T-helper 22 cell (primary cell): Measurements from ENCODE around the gene SFSWAP.
"Not testable (repeated sequence)": the region's sequence is repeated elsewhere in the genome, so short reads cannot be mapped to it uniquely, and the experiment has no call there.

ENCODE experiments used
- DNase-seq: peaks from one replicate; pipeline ENCODE4 v3.0.0-alpha.2; 2020; ENCODE audit warnings: low read depth

Gene SFSWAP

GRCh38 chr12:131710464-131711457, at the start of gene SFSWAP:
TSS of gene SFSWAP (plus strand) at chr12:131711090. CDS start at chr12:131711230, 140 bp downstream.
- DNase-seq, result peak; percentile 48

DNA sequence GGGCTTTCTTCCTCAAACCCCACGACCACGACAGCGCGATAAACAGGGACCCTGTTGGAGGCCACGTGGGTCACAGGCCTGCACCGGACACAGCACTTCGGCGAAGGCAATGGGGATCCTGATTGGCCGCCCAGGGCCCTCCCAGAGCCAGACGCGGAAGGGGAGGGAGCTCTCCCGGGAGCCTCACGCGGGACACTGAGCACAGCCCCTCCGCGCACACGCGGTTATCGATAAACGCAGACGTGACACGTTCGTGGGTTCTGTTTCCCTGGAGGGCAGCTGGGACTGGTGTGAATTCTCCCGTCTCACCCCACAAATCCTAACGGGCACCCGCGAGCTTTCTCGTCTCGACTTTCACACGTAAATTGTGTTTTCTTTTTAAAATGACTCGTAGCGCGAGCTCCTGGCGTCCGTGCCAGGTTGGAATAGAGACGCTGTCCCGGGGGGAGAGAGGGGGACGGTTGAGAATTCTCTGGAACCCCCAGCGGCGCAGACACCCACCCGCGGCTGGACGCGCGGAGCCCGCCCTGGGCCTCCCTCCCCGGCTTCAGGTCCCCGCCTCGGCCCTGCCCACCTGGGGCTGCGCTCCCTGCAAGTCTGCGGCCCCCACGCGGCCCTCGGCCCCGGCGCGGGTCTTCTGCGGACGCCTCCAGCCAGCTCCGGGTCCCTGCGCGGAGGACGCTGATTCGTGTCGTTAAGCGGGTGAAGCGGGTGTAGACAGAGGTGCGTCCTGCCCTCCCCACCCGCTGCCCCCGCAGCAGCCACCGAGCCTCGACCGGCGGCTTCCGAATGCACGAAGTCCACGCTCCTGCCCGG, 49.5 kb upstream of the SFSWAP start:
- DNase-seq, result not testable (repeated sequence)

DNA sequence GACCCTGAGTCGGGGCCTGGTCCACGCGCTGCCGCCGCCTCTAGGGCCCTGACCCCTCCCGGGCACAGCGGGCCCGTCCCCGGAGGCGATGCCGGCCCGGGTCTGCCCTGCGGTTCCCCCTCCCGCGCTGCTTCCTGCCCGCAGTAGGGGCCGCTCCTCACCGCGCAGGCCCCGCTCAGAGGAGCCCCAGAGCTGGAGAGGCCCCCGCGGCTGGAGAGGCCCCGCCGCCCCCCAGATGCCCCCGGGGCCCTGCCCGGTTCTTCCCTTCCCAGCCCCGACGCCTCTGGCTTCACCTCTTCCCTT, 49.0 kb upstream of the SFSWAP start:
- not testable (repeated sequence) for DNase-seq

- not testable (repeated sequence) for DNase-seq
Observed at GRCh38 chr12:131662346-131662745, 48.5 kb upstream of the SFSWAP start.

DNA sequence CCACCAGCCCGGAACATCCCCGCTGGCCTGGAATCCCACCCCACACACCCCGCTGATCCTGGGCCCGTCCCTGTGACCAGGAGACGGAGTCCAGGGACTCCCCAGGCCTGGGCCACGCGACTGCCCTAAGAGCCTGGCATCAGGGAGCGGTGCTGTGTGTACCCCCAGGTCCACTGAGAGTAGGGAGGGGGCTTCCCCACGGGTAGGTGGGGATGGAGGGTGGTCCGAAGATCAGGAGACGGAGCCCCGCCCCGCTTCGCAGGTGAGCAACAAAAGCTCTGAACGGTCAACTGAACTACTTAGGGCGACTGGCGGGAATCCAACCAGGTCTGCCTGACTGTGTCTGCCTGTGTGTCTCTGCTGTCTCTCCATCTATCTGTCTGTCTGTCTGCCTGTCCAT, 45.2 kb upstream of the SFSWAP start:
- not testable (repeated sequence) for DNase-seq

GRCh38 chr12:131666486-131666885, 44.4 kb upstream of the SFSWAP start:
- DNase-seq, result not testable (repeated sequence)

GRCh38 chr12:131666978-131667601, 43.8 kb upstream of the SFSWAP start:
- not testable (repeated sequence) for DNase-seq

DNA sequence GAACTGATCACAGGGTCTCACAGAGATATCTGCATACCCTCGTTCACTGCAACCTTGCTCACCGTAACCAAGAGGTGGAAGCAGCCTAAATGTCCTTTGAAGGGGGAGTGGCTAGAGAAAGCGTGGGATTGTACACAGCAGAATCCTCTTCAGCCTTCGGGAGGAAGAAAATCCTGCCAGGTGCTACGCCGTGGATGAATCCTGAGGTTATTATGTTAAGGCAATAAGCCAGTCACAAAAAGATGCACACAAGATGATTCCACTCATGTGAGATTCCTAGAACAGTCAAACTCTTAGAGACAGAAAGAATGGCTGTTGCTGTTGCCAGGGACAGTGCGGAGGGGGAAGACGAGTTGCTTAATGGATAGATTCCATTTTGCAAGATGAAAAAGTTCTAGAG, 39.6 kb upstream of the SFSWAP start:
- DNase-seq, result no peak

- no peak for DNase-seq
Observed at GRCh38 chr12:131671871-131672270, 39.0 kb upstream of the SFSWAP start.

DNA sequence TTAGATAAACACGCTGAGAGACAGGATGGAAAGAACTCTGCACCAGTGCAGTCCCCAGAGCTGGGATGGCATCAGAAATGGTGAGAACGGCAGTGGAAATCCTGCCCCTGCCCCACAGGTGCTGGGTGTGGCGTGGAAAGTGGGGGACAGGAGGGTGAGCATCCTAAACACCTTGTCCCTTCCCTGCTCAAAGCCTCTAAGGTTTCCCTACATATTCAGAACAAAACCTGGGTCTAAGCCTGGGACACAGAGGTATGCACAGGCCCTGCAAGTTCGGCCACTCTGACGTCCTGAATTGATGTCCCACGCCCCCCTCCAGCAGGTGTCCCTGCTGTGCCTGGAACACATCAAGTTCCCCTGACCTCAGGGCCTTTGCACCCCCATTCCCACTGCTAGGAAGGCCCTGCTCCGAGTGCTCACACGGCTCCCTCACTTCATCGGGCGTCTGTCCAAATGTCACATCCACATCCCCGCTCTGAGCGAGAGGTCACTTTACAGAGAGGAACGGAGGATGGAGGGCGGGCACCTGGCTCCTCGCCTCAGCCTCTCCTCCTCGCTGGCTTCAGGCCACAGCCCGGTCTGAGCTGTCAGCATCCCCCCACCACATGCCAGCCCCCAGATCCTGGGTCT, 38.5 kb upstream of the SFSWAP start:
- DNase-seq, result no peak

DNA sequence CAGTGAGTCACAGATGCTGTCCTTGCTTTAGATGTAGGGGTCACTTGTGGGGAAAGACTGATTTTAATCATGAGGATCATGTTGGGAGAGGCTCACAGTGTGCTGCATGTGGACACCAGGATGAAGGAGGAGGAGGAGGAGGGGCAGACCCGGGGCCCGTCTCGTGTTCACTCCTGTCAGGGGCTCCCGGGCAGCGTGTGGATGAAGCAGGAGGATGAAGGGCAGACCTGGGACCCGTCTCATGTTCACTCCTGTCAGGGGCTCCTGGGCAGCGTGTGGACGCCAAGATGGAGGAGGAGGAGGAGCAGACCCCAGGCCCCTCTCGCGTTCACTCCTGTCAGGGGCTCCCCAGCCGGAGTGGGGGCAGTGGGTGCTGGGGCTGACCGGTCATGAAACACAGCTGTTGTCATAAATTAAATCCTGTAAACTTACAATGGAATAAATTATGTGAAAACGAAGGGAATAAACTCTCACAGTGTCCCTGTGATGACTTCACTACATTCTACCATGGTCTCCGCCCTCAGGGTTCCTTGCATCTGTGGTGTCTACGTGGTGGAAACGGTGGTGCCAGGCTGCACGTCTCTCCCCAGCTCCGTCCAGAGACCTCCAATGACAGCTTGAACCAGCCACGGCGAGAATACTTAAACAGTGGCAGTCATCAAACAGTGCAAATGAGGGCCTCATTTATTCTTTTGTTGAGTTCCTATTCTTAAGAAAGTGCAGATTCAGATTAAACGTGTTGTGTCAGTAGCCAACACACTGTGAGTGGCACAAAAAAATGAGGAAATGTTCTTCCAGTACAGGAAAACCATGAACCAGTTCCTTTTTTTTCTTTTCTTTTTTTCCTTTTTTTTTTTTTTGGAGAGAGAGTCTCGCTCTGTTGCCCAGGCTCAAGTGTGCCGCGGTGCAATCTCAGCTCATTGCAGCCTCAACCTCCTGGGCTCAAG, 37.7 kb upstream of the SFSWAP start:
- DNase-seq, result no peak

- no peak for DNase-seq
Observed at GRCh38 chr12:131673888-131674257, 37.0 kb upstream of the SFSWAP start.

GRCh38 chr12:131674373-131674772, 36.5 kb upstream of the SFSWAP start:
- no peak for DNase-seq

DNA sequence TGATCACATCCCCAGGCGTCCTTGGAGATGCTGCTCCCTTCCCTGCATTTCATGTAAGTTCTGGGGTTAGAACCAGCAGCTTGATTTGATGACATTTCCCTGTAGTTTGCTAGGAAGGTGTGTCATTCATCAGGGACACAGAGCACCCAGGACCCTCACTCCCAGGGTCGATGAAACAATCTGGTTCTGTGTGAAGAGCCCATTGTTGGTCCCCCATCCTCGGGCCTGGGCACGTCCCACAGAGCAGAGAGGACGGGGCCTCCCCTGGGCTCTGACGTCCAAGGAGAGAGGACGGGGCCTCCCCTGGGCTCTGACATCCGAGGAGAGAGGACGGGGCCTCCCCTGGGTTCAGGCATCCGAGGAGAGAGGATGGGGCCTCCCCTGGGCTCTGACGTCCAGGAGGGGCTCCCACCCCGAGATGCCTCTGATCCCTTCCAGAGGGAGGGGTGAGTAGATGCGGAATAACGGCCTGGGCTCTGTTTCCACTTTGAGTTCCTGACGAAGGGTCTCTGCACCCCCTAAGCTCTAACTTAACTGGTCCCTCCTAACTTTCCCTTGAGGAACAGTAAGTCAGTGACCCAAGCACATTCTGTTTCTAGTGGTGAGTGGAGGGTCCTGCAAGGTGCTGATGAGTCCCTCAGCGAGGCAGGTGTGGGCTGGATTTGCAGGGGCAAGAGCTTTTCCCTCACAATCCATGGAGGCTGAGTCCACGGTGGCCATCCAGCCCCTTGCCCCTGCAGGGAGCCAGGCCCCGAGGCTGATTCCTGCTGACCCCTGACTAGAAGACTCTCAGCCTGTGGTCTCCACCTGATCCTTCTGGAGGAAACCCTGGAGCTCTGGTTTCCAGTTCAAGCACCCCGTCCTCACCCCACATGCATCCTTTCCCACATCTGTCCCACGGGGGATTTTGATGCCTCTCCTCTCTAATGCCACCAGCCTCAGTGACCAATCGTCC, 35.5 kb upstream of the SFSWAP start:
- DNase-seq, result no peak

GRCh38 chr12:131676544-131676943, 34.3 kb upstream of the SFSWAP start:
- no peak for DNase-seq

GRCh38 chr12:131677067-131677466, 33.8 kb upstream of the SFSWAP start:
- not testable (repeated sequence) for DNase-seq

- DNase-seq, result no peak
Observed at GRCh38 chr12:131677699-131678098, 33.2 kb upstream of the SFSWAP start.

- DNase-seq, result not testable (repeated sequence)
Observed at GRCh38 chr12:131678389-131679181, 32.3 kb upstream of the SFSWAP start.

- not testable (repeated sequence) for DNase-seq
Observed at GRCh38 chr12:131679186-131679585, 31.7 kb upstream of the SFSWAP start.
